GM18873 (cell line): ENCODE results near the gene FRMPD1.

ENCODE experiments used
- ATAC-seq: cut with Tn5 transposase; IDR thresholded peaks from one replicate; pipeline ENCODE4 v1.9.1; 2021; ENCODE audit warnings: mild to moderate bottlenecking, moderate library complexity, moderate number of reproducible peaks; ENCODE audit not compliant: unreplicated experiment, low FRiP score

Gene FRMPD1

GRCh38 chr9:37769995-37770394 is 119.2 kb downstream of the FRMPD1 start:
- no peak for ATAC-seq

- ATAC-seq = no peak
Measured at GRCh38 chr9:37775216-37775919, 124.6 kb downstream of the FRMPD1 start.

- ATAC-seq = no peak
Measured at GRCh38 chr9:37776328-37776727, 125.6 kb downstream of the FRMPD1 start.

- ATAC-seq = no peak
Measured at GRCh38 chr9:37778534-37778933, 127.8 kb downstream of the FRMPD1 start.

GRCh38 chr9:37784291-37784615 is 133.5 kb downstream of the FRMPD1 start:
- ATAC-seq = no peak

- peak; percentile 77 for ATAC-seq
Measured at GRCh38 chr9:37784616-37785483, 134.1 kb downstream of the FRMPD1 start, which contains the start of gene EXOSC3. Gene EXOSC3, minus strand, starts transcription at chr9:37785064. Its CDS starts 20 bp downstream, at chr9:37785044.

- ATAC-seq = no peak
Measured at GRCh38 chr9:37787059-37787458, 136.3 kb downstream of the FRMPD1 start.

- no peak for ATAC-seq
Measured at GRCh38 chr9:37788332-37788731, 137.6 kb downstream of the FRMPD1 start.

- ATAC-seq = no peak
Measured at GRCh38 chr9:37790096-37790495, 139.3 kb downstream of the FRMPD1 start.

- no peak for ATAC-seq
Measured at GRCh38 chr9:37792122-37792521, 141.4 kb downstream of the FRMPD1 start.

GRCh38 chr9:37796232-37796631 is 145.5 kb downstream of the FRMPD1 start:
- no peak for ATAC-seq
